H9 (cell line): ENCODE data around the gene TSPAN13. TPM values are rescaled to one million over a fixed set of nuclear protein-coding genes. Genes with fewer than 3 reads are reported as not detected.

Experiments
- DNase-seq: peaks from one replicate; pipeline ENCODE4 v3.0.0-alpha.2; 2017
- H2AFZ ChIP-seq: one replicate; pipeline ENCODE4 v1.6.1; 2013; ENCODE audit warnings: mild to moderate bottlenecking, low read length, control low read depth, moderate library complexity
- H2AK5ac ChIP-seq: 2 replicates; pipeline ENCODE4 v1.6.1; 2013; ENCODE audit warnings: low read length, control low read depth, mixed read lengths; ENCODE audit not compliant: insufficient read length
- H2BK120ac ChIP-seq: one replicate; pipeline ENCODE4 v1.6.1; 2013; ENCODE audit warnings: low read depth, mild to moderate bottlenecking, low read length, control low read depth, inconsistent platforms; ENCODE audit not compliant: poor library complexity, severe bottlenecking
- H2BK12ac ChIP-seq: 2 replicates; pipeline ENCODE4 v1.6.1; 2013; ENCODE audit warnings: low read length, control low read depth, mixed read lengths, low read depth; ENCODE audit not compliant: insufficient read length
- H2BK15ac ChIP-seq: 2 replicates; pipeline ENCODE4 v1.6.1; 2013; ENCODE audit warnings: low read depth, low read length, control low read depth
- H2BK20ac ChIP-seq: one replicate; pipeline ENCODE4 v1.6.1; 2013; ENCODE audit warnings: low read depth, mild to moderate bottlenecking, low read length, control low read depth, inconsistent platforms; ENCODE audit not compliant: poor library complexity, severe bottlenecking
- H2BK5ac ChIP-seq: 2 replicates; pipeline ENCODE4 v1.6.1; 2013; ENCODE audit warnings: low read length, control low read depth, mixed read lengths; ENCODE audit not compliant: insufficient read length
- H3K14ac ChIP-seq: 2 replicates; pipeline ENCODE4 v1.6.1; 2013; ENCODE audit warnings: low read length, control low read depth; ENCODE audit not compliant: insufficient read depth
- H3K18ac ChIP-seq: 2 replicates; pipeline ENCODE4 v1.6.1; 2013; ENCODE audit warnings: low read depth, mild to moderate bottlenecking, mixed read lengths, low read length, control low read depth; ENCODE audit not compliant: insufficient read length
- H3K23ac ChIP-seq: 2 replicates; pipeline ENCODE4 v1.6.1; 2013; ENCODE audit warnings: low read length, control low read depth, mixed read lengths, low read depth; ENCODE audit not compliant: insufficient read length
- H3K23me2 ChIP-seq: 2 replicates; pipeline ENCODE4 v1.6.1; 2013; ENCODE audit warnings: low read depth, mild to moderate bottlenecking, mixed read lengths, low read length, control low read depth; ENCODE audit not compliant: insufficient read length, poor library complexity, severe bottlenecking
- H3K27ac ChIP-seq: 2 replicates; pipeline ENCODE4 v1.5.1; 2013; ENCODE audit warnings: low read length, control low read depth, mixed read lengths, low read depth; ENCODE audit not compliant: insufficient read length
- H3K27me3 ChIP-seq: 2 replicates; pipeline ENCODE4 v1.6.1; 2013; ENCODE audit warnings: low read length, control low read depth, inconsistent platforms; ENCODE audit not compliant: insufficient read depth
- H3K4ac ChIP-seq: 2 replicates; pipeline ENCODE4 v1.6.1; 2013; ENCODE audit warnings: low read depth, mild to moderate bottlenecking, control low read depth, inconsistent platforms, low read length, moderate library complexity
- H3K4me1 ChIP-seq: 2 replicates; pipeline ENCODE4 v1.6.1; 2013; ENCODE audit warnings: low read length, control low read depth, inconsistent platforms; ENCODE audit not compliant: insufficient read depth
- H3K4me2 ChIP-seq: 2 replicates; pipeline ENCODE4 v1.6.1; 2013; ENCODE audit warnings: low read length, control low read depth, mixed read lengths; ENCODE audit not compliant: insufficient read length, insufficient read depth
- H3K56ac ChIP-seq: 2 replicates; pipeline ENCODE4 v1.6.1; 2013; ENCODE audit warnings: low read depth, mild to moderate bottlenecking, mixed read lengths, low read length, control low read depth; ENCODE audit not compliant: insufficient read length
- H3K79me1 ChIP-seq: 2 replicates; pipeline ENCODE4 v1.6.1; 2013; ENCODE audit warnings: low read depth, mild to moderate bottlenecking, moderate library complexity, low read length, control low read depth, inconsistent platforms; ENCODE audit not compliant: insufficient read depth, poor library complexity, severe bottlenecking
- H3K79me2 ChIP-seq: 2 replicates; pipeline ENCODE4 v1.6.1; 2013; ENCODE audit warnings: low read length, control low read depth, inconsistent platforms; ENCODE audit not compliant: insufficient read depth
- H3K9ac ChIP-seq: 2 replicates; pipeline ENCODE4 v1.6.1; 2013; ENCODE audit warnings: low read length, control low read depth, mixed read lengths; ENCODE audit not compliant: insufficient read length; ENCODE audit errors: extremely low read depth
- H3K9me3 ChIP-seq: one replicate; pipeline ENCODE4 v1.6.1; 2013; ENCODE audit warnings: low read depth, low read length, inconsistent platforms; ENCODE audit not compliant: control insufficient read depth
- H3T11ph ChIP-seq: one replicate; pipeline ENCODE4 v1.6.1; 2013; ENCODE audit warnings: mild to moderate bottlenecking, low read length, control low read depth, inconsistent platforms
- H4K20me1 ChIP-seq: one replicate; pipeline ENCODE4 v1.6.1; 2013; ENCODE audit not compliant: control insufficient read depth, insufficient read length, insufficient read depth
- H4K5ac ChIP-seq: 2 replicates; pipeline ENCODE4 v1.6.1; 2013; ENCODE audit warnings: low read depth, mild to moderate bottlenecking, mixed read lengths, low read length, control low read depth; ENCODE audit not compliant: insufficient read length
- H4K8ac ChIP-seq: replicated peaks from 2 replicates; pipeline ENCODE4 v1.6.1; 2013; ENCODE audit warnings: low read length, control low read depth, mixed read lengths, low read depth; ENCODE audit not compliant: insufficient read length
- H4K91ac ChIP-seq: 2 replicates; pipeline ENCODE4 v1.6.1; 2013; ENCODE audit warnings: low read depth, mild to moderate bottlenecking, moderate library complexity, mixed read lengths, low read length, control low read depth; ENCODE audit not compliant: insufficient read length
- H3K27ac Mint-ChIP-seq, 3 experiments: 2 replicates in 2 of 3; 3 replicates in 1 of 3; pipeline ENCODE4 v1.8.0; 2020 to 2021; ENCODE audit warnings: mixed read lengths in 3 of 3, mild to moderate bottlenecking in 1 of 3, moderate library complexity in 1 of 3
- H3K27me3 Mint-ChIP-seq: 2 replicates; pipeline ENCODE4 v1.8.0; 2021; ENCODE audit warnings: low read depth, mild to moderate bottlenecking, moderate library complexity, mixed read lengths
- H3K36me3 Mint-ChIP-seq, 3 experiments: 2 replicates in 2 of 3; 3 replicates in 1 of 3; pipeline ENCODE4 v1.8.0; 2020 to 2021; ENCODE audit warnings: low read depth in 3 of 3, mixed read lengths in 3 of 3; ENCODE audit not compliant: insufficient read depth in 1 of 3
- H3K4me1 Mint-ChIP-seq, 2 experiments: 2 replicates each; pipeline ENCODE4 v1.8.0; 2020; ENCODE audit warnings: mixed read lengths in 2 of 2
- H3K4me3 Mint-ChIP-seq, 2 experiments: 2 replicates in 1 of 2; 3 replicates in 1 of 2; pipeline ENCODE4 v1.8.0; 2020 to 2021; ENCODE audit warnings: mild to moderate bottlenecking in 2 of 2, mixed read lengths in 2 of 2, moderate library complexity in 1 of 2
- H3K9me3 Mint-ChIP-seq, 2 experiments: 2 replicates in 1 of 2; 3 replicates in 1 of 2; pipeline ENCODE4 v1.8.0; 2020; ENCODE audit warnings: mild to moderate bottlenecking in 2 of 2, mixed read lengths in 2 of 2, moderate library complexity in 1 of 2
- total RNA-seq: library from RNA; stranded (reverse); gene quantifications from 2 replicates; pipeline ENCODE4 v1.2.1, GENCODE V29; 2021
- TF ChIP-seq, protein P1 (sequence below): fragments of 200-600 bp; sonication (generic); conservative IDR thresholded peaks from 3 replicates; pipeline ENCODE4 v1.8.0; 2021; ENCODE audit warnings: antibody characterized with exemption, mild to moderate bottlenecking

The TSPAN13 gene
- total RNA-seq, 1 experiment from 2014 or later, result 18.7 TPM

DNA sequence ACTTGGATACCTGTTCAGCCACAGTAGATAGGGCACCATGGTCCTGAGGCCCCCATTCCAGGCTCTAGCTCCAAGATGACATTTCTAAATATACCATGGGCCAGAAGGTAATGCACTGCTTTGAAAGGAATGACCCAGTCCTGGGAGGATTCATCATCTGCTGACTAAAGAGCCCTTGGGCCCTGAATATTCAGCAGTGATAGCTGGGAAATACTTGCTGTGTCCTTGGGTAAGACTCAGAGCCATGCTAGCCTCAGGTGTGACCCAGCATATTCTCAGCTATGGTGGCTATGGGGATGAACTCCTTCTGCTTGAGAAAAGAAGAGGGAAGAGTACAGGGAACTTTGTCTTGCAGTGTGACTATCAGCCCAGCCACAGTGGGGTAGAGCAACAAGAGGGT, 72.5 kb downstream of the TSPAN13 start:
- Mint-ChIP-seq H3K9me3 (no peaks in the 10 kb centered on the region), H3K27ac (no peak overlapping the region), H3K4me1 (no peaks in the 10 kb centered on the region), H3K4me3 (no peak overlapping the region), H3K36me3 (no peaks in the 10 kb centered on the region; a peak in 2 of 7 replicates), H3K27me3 (no peaks in the 10 kb centered on the region)
- H2AK5ac ChIP-seq, result no peak overlapping the region
- no peak overlapping the region for H2BK15ac ChIP-seq
- H3K18ac ChIP-seq, result no peak overlapping the region
- no peak overlapping the region for H2BK5ac ChIP-seq
- no peaks in the 10 kb centered on the region for H3K79me2 ChIP-seq
- H3K27me3 ChIP-seq, result no peaks in the 10 kb centered on the region
- H2BK20ac ChIP-seq, result no peak overlapping the region
- H3K9me3 ChIP-seq, result no peaks in the 10 kb centered on the region
- no peak overlapping the region for H2BK12ac ChIP-seq
- no peak overlapping the region for H3K27ac ChIP-seq
- no peak overlapping the region for H3K14ac ChIP-seq
- H3K23ac ChIP-seq, result no peak overlapping the region
- DNase-seq, result no peak
- H3K23me2 ChIP-seq, result no peaks in the 10 kb centered on the region
- H2AFZ ChIP-seq, result no peak overlapping the region
- no peak overlapping the region for H3K56ac ChIP-seq
- TF ChIP-seq, protein P1, sequence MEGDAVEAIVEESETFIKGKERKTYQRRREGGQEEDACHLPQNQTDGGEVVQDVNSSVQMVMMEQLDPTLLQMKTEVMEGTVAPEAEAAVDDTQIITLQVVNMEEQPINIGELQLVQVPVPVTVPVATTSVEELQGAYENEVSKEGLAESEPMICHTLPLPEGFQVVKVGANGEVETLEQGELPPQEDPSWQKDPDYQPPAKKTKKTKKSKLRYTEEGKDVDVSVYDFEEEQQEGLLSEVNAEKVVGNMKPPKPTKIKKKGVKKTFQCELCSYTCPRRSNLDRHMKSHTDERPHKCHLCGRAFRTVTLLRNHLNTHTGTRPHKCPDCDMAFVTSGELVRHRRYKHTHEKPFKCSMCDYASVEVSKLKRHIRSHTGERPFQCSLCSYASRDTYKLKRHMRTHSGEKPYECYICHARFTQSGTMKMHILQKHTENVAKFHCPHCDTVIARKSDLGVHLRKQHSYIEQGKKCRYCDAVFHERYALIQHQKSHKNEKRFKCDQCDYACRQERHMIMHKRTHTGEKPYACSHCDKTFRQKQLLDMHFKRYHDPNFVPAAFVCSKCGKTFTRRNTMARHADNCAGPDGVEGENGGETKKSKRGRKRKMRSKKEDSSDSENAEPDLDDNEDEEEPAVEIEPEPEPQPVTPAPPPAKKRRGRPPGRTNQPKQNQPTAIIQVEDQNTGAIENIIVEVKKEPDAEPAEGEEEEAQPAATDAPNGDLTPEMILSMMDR, result no peak
- H3K4me1 ChIP-seq, result no peaks in the 10 kb centered on the region
- H3K4ac ChIP-seq, result no peak overlapping the region
- no peaks in the 10 kb centered on the region for H3K79me1 ChIP-seq
- no peak overlapping the region for H3K4me2 ChIP-seq
- H3T11ph ChIP-seq, result no peak overlapping the region
- no peak overlapping the region for H4K91ac ChIP-seq
- H3K9ac ChIP-seq, result no peak overlapping the region
- no peak overlapping the region for H4K8ac ChIP-seq
- no peak overlapping the region for H2BK120ac ChIP-seq
- no peaks in the 10 kb centered on the region for H4K20me1 ChIP-seq
- no peak overlapping the region for H4K5ac ChIP-seq
